AG08396 (cell line): Measurements from ENCODE around the gene ATP6V0B.

Experiments
- DNase-seq: peaks from one replicate; pipeline ENCODE4 v3.0.0; 2012; ENCODE audit warnings: low spot score, mixed read lengths

Gene ATP6V0B

DNA sequence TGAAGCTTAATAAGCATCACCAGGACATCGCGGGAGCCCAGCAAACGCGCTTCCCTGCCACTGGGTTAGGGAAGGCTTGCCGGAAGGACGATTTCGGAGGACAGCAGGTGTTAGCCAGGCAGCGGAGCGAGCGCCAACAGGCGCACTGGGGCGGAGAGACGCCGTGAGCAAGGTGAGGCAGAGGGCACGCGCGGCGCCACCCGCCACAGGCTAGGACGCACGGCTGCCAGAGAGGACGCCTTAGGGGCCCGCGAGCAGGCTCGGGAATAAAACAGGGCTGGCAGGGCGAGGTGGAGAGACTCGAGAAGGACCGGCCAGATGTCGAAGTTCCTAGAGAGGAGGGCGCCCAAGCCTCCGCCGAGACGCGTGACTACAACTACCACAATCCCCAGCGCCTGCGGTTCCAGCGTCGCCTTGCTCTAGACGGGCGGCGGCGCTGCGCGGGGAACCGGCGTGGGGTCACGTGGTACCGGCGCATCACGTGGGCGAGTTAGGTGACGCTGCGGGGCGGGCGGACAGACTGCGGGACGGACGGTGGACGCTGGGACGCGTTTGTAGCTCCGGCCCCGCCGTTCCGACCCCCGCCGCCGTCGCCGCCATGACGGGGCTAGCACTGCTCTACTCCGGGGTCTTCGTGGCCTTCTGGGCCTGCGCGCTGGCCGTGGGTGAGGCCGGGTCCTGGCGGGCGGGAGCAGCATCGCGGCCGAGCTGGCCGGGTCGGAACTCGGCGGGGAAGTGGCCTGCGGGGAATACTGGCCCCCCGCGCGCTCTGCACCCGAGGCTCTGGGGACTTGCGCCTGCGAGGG, at the start of gene ATP6V0B:
Gene ATP6V0B (plus strand): TSS at position 518 of the 806 bp plus-strand sequence. CDS start 81 bp downstream, at position 599.
- DNase-seq: peak; percentile 98

DNA sequence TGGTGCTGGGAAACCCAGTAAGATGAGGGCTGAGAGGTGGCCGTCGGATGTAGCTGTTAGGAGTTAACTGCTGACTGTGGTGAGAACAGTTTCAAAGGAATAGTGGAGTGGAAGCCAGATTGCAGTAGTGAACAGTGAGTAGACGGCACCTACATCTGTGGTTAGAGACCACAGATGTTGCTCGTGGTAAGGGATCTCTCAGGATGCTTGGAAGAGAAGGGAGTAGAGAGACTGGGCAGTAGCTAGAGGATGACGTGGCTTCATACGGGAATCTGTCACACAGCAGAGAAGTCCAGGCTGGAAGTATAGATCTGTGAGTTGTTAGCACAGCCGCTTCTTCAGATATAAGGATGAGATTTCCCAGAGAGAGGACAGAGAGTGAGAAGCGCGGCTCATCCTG, 48.9 kb upstream of the ATP6V0B start:
- DNase-seq: no peak

GRCh38 chr1:43930168-43930948, 44.4 kb upstream of the ATP6V0B start:
- DNase-seq: no peak

- DNase-seq: no peak
Observed at GRCh38 chr1:43930949-43931275, 43.8 kb upstream of the ATP6V0B start.

DNA sequence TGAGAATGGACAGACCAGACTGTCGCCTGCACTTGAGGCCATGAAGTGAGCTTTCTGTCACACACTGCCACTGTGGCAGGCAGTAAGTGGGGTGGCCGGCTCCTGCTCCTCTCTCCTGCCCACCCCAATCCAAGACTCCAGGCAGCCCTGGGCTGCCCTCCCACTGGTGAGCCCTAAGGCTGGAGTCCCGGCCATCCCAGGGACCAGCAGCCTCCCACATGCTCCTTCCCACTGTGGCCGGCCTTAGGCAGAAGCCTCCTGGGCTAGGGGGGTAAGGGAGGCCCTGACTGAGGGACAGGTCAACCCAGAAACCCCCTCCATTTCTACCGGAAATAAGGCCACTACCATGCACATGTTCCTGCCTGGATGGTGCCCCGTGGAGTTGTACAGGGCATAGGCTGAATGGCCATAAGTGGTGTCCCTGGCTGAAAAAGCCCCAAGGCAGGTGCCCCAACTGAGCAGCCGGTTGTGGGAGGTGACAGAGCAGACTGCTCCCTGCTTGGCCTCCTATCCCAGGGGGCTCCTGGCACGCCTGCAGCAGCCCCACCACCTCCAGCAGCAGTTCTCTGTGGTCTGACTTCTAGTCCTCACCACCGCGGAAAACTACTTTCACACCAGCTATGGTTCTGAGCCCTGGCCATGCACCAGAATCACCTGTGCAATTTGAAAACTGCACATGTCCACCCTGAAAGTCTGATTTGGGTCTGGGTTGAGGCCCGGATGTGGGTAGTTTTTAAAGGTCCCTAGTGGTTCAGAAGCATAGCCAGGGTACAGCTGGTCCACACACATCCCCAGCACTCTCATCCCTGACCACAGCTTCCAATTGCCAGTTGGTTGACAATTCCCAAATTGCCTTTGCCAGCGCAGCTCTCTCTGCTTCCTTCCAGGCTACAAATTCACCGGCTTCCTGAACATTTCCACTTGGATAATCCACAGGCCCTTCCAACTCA, 42.8 kb upstream of the ATP6V0B start:
- DNase-seq: peak; percentile 23

DNA sequence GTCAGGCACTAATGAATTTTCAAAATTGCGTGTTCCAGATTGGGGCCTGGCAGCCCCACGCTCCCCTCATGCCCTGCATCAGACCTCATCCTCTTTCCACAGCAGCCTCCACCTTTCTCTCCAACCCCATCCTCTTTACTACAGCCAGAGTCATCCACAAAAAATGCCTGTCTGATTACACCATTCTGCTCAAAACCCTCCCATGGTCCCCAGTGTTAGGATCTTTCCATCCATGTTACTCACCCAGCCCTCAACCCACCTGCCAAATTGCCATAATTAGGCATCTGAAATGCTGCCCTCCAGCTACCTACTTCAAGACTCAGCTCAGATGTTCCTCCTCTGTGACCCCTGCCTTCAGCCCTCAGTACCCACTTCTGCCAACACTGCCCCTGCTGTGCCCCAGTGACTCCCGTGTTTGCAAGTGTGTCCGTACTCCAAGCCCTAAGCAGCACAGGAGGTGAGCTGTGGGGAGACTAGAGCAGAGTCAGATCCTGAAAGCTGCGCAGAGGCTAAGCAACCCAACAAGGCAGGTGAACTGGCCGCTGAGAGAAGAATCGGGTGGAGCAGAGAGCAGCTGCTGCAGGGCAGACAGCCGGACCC, 41.9 kb upstream of the ATP6V0B start:
- peak; percentile 80 for DNase-seq

DNA sequence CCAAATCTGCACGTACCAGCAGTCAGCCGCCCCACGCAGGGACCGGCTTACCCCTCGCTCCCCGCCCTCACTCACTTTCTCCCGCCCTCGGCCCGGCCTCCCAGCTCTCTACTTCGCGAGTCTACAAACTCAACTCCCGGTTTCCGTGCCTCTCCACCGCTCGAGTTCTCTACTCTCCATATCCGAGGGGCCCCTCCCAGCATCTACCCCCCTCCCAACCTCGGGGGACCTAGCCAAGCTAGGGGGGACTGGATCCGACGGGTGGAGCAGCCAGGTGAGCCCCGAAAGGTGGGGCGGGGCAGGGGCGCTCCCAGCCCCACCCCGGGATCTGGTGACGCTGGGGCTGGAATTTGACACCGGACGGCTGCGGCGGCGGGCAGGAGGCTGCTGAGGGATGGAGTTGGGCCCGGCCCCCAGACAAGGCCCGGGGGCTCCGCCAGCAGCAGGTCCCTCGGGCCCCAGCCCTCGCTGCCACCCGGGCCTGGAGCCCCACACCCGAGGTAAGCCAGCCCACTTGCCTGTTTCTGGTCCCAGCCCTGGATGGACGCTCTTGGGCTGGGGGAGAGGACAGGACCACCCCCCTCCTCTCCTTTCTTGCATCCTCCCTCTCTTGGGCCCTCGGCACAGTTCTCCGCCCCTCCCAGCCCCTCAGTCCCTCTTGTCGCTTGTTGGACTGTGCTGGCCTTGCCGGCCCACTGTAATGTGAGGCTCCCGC, 41.2 kb upstream of the ATP6V0B start, which contains the start of gene ARTN:
Gene ARTN (plus strand): TSS at position 416 of the 715 bp plus-strand sequence. CDS start 1,856 bp downstream, outside the sequence.
- peak; percentile 50 for DNase-seq

DNA sequence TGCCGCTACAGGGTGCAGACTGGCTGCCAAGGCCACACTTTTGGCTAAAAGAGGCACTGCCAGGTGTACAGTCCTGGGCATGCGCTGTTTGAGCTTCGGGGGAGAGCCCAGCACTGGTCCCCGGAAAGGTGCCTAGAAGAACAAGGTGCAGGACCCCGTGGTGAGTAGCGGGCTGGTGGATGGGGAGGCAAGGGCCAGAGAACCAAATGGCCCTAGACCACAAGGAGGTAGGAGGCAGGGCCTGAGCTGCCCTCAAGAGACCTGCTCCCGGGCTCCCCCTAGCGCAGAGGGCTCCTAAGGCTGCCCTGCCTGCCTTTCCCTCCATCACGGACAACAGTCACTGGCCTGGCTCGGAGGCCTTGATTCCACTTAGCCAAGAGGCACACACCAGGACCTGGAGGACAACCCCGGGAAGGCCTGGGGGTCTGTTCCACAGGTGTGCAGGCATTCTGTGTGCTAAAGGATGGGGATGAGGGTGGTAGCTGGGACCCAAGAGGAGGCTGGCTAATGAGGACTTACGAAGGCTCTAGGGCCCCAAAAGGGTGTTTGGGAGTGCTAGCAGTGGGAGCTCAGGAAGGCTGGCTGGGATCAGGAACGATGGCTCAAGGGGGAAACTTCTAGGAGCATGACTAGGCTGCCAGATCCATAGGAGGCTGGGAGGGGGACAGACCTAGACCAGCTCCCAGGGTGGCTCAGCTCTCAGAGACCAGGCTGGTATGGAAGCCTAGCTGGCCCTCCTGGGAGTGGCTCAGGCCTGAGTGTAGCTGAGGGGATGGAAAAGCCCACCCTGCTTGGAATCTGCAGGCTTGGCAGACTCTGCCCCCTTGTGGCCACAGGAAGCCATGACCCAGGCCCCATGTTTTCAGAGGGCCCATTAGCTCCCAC, 40.4 kb upstream of the ATP6V0B start:
- DNase-seq: peak; percentile 85

GRCh38 chr1:43934986-43935324, 39.8 kb upstream of the ATP6V0B start:
- DNase-seq: no peak

GRCh38 chr1:43935711-43936427, 38.9 kb upstream of the ATP6V0B start:
- DNase-seq: peak; percentile 19

- peak; percentile 69 for DNase-seq
Observed at GRCh38 chr1:43936431-43937151, 38.2 kb upstream of the ATP6V0B start.

DNA sequence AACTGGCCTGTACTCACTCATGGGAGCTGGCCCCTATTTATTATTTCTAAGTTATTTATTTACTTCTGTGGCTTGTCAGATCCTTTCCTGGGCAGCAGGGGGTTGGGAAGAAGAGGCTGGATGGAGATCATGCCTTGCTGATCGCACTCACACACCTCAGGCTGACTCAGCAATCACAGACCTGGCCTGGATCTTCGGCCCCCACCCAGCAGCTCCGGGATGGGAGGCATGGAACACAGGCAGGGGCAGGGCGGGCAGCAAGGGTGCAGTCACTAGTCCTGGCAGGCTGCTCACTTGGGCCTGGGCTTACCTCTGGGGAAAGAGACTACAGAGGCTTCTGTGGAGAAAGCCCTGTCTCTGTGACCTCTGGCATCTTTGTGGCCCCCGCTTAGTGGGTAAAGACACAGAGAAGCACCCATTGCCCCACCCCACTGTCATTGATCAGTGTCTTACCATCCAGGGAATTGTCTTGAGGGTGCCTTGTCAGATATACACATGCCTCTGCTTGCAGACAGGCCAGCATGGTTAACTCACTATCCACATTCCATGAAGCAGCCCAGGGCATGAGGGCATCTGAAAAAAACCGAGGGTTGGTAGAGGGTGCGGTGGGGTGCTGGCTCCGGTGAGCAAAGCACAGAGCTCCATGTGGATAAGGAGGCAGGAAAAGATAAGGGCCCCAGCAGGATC, 37.4 kb upstream of the ATP6V0B start:
- DNase-seq: no peak

- DNase-seq: no peak
Observed at GRCh38 chr1:43938383-43938782, 36.4 kb upstream of the ATP6V0B start.

DNA sequence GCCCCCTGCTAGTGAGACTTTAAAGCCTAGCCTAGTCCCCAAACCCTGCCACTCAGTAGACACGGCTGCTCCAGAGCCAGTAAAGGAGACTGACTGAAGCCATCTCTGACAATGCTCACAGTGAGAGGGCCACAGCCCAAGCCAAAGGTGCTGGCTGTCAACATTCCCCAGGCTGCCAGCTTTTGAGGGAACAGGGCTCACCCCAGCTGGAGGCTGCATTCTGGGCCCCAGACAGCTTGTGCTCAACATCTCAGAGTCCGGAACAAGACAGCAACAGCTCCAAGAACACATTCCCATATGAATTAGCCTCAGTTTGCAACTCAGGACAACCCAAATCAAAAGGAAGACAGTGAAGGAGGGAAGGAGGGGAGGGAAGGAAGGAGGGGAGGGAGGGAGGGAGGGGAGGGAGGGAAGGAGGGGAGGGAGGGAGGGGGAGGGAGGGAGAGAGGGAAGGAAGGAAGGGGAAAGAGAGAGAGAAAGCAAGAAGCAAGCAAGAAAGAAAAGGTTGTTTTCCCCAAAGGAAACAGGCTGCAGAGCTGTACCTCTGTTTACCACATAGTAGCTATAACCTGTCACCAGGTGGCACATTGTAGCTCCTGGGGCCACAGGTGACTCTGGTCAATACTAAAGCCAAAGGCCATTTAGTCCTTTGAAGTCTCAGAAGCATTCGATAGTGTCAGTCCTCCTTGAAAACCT, 35.7 kb upstream of the ATP6V0B start:
- DNase-seq: no peak

DNA sequence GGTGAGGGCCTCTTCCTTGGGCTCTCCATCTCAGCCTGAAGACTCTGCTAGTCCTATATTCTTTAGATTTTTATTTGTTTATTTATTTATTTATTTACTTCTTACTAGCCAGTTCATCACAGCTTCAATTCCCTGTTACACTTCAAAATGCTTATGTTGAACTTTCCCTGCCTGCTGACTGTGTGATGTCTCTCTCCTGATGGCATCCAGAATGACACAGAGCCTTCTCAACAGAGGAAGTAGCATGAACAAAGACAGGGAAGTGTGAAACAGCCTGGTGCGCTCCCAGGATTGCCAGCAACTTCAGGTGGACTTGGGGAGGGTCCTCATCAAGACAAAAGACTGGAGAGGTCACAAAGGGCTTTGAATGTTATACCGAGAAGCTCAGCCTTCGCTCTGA, 32.3 kb upstream of the ATP6V0B start:
- DNase-seq: no peak

- DNase-seq: no peak
Observed at GRCh38 chr1:43944860-43945259, 29.9 kb upstream of the ATP6V0B start.

DNA sequence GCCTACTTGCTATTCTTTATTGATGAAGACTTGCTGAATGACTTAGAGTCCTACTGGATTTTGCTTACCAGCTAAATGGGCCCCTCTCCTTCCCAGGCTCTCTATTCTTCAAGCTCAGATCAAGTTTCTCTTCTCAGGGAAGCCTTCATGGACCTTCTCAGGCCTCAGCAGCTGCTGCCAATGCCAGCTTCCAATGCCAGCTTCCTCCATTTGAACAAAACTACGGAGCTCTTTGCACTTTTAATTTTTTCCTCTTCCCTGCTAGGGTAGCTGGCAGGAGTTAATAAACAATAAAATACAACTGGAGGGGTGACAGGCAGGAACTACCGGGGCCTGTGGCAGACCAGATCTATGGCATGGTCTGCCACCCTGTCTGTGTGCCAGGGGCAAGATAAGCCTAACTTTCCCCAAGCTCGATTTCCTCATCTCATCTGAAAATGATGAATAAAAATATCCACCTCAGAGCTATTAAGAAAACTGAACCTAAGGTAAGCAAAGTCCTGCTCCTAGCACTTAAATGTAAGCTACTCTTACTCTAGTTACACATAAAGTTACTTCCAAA, 29.0 kb upstream of the ATP6V0B start:
- DNase-seq: no peak
